Astrocyte (in vitro differentiated cells and primary cell): ENCODE results near the gene SEMA4C.

ENCODE experiments used
- CTCF ChIP-seq: IDR thresholded peaks from 2 replicates; pipeline ENCODE4 v1.5.1; 2011; ENCODE audit warnings: low read depth, mild to moderate bottlenecking, inconsistent platforms, low read length, moderate library complexity; ENCODE audit not compliant: insufficient read depth
- EZH2 ChIP-seq: IDR thresholded peaks from 2 replicates; pipeline ENCODE4 v1.6.1; 2012; ENCODE audit warnings: mild to moderate bottlenecking, low read length, inconsistent platforms; ENCODE audit not compliant: insufficient read depth

GRCh38 chr2:96828874-96829273 is 41.0 kb downstream of the SEMA4C start:
- TF ChIP-seq CTCF = no peak
- TF ChIP-seq EZH2 = no peak
